ENCODE measurements around the gene SLC39A5. TPM values are rescaled to one million over a fixed set of nuclear protein-coding genes. Genes with fewer than 3 reads are reported as not detected.
"Not testable (repeated sequence)": the region's sequence is repeated elsewhere in the genome, so short reads cannot be mapped to it uniquely, and the experiment has no call there.

SLC39A5 gene
- total RNA-seq, 1 donor from 2014 or later = 1.00 TPM

DNA sequence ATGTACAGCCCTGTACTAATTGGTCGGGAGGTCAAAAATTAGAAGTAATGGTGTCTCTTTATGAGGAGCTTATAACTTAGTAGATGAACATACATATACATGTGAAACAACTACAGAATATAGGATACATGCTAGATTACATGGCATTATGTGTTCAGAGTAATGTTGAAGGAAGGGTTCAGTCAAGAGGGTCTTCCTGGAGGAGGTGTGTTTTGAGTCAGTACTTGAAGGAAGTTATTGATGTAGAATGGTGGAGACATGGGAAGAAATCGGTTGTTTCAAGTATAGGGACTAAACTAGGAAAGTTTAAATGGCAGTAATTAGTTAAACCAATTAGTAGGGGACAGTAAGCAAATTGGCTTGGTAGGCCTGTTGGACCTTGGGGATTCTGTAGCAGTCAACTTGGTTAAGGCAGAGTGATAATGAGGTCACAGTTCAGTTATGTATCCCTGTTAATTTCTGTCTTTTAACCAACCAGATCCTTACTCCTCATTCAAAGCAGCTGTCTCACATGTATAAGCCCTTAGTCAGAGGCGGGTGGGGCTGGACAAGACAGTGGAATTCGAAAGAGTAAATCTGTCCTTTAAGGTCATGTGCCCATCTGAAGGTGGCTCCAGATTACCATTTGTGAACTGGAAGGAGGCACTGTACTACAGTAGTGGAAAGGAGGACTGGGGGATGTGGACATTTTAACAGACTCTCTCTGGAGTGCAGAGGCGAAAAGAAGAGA, 31.8 kb downstream of the SLC39A5 start:
- ATAC-seq (ENCODE audit: low read depth) (no peak), DNase-seq (no peak)
- CTCF ChIA-PET = no interaction called here
- no peak overlapping the region for H3K4me3 Mint-ChIP-seq
- H3K36me3 Mint-ChIP-seq (ENCODE audit: low read depth) = peaks cover 2% of the 10 kb centered on the region
- intact Hi-C loops (cut with micrococcal nuclease) = no loop called here
- POLR2A ChIA-PET = no interaction called here
- peaks cover 23% of the 10 kb centered on the region for H3K4me1 Mint-ChIP-seq
- TF ChIP-seq, protein P1, sequence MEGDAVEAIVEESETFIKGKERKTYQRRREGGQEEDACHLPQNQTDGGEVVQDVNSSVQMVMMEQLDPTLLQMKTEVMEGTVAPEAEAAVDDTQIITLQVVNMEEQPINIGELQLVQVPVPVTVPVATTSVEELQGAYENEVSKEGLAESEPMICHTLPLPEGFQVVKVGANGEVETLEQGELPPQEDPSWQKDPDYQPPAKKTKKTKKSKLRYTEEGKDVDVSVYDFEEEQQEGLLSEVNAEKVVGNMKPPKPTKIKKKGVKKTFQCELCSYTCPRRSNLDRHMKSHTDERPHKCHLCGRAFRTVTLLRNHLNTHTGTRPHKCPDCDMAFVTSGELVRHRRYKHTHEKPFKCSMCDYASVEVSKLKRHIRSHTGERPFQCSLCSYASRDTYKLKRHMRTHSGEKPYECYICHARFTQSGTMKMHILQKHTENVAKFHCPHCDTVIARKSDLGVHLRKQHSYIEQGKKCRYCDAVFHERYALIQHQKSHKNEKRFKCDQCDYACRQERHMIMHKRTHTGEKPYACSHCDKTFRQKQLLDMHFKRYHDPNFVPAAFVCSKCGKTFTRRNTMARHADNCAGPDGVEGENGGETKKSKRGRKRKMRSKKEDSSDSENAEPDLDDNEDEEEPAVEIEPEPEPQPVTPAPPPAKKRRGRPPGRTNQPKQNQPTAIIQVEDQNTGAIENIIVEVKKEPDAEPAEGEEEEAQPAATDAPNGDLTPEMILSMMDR (IDR thresholded peaks at IDR 0.05) = no peak
- H3K27me3 Mint-ChIP-seq = no peaks in the 10 kb centered on the region
- H3K9me3 Mint-ChIP-seq = no peaks in the 10 kb centered on the region
- no peak overlapping the region for H3K27ac Mint-ChIP-seq

DNA sequence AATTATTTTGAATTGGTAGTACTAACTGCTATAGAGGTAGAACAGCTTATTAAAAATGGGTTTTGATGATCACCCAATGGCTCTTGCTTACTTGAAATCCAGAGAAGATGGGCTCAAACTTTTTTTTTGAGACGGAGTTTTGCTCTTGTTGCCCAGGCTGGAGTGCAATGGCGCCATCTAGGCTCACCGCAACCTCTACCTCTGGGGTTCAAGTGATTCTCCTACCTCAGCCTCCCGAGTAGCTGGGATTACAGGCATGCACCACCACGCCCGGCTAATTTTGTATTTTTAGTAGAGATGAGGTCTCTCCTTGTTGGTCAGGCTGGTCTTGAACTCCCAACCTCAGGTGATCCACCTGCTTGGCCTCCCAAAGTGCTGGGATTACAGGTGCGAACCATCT, 33.1 kb downstream of the SLC39A5 start:
- ATAC-seq (ENCODE audit: low read depth); intact Hi-C loops (cut with micrococcal nuclease); H3K27me3 Mint-ChIP-seq; H3K27ac Mint-ChIP-seq; DNase-seq; POLR2A ChIA-PET; CTCF ChIA-PET; H3K4me3 Mint-ChIP-seq; H3K36me3 Mint-ChIP-seq (ENCODE audit: low read depth); H3K9me3 Mint-ChIP-seq: not testable (repeated sequence)
- peaks cover 23% of the 10 kb centered on the region for H3K4me1 Mint-ChIP-seq

DNA sequence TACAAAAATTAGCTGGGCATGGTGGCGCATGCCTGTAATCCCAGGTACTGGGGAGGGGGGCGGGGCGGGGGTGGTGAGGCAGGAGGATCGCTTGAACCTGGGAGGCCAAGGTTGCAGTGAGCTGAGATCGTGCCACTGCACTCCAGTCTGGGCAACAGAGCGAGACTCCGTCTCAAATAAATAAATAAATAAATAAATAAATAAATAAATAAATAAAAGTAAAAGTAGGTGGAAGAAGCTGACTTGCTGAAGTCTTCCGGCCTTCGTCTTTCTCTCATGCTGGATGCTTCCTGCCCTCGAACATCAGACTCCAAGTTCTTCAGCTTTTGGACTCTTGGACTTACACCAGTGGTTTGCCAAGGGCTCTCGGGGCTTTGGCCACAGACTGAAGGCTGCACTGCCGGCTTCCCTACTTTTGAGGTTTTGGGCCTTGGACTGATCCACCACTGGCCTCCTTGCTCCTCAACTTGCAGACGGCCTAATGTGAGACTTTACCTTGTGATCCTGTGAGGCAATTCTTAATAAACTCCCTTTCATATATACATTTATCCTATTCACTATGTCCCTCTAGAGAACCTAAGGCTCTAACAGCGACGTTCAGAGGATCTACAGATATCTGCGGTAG, 36.3 kb downstream of the SLC39A5 start:
- CTCF ChIA-PET = interaction anchor here (0.6 to 3.2 kb wide), 5 partner anchors 8 to 292 kb away, joined by 3 to 10 read pairs (median 5); partner anchors contain the start of genes ANKRD52, RAB5B and SMARCC2
- peaks cover 18% of the 10 kb centered on the region for H3K4me1 Mint-ChIP-seq

DNA sequence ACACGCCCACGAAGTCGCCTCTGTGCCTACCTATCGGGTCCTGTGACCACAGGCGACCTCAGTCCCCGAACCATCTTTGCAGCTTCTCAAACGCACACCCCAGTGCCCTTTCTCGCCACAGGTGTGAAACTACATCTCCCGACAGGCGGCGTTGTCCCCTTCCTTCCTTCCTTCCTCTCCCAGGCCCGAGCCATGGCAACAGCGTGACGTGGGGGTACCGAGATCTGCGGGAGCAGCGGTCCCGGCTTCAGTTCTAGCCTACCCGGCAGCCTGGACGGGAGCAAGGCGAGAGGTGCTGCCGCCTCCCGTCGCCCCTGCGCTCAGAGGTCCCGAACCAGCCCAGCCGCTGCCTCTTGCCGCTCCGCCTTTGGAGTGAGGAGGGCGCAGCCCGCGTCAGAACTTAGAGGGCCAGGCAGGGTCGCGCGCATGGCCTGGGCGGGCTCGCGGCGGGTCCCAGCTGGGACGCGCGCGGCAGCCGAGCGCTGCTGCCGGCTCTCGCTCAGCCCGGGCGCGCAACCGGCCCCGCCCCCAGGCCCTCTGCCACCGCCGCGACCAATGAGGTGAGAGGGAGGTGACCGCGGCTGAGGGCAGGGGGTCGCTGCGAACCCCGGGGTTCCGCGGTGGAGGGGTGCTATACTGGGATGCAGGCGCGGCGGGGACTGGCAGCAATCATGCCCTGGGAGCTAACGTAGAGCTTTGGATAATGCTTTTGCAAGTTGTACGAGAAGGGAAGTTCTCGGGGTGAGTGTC, 37.0 kb downstream of the SLC39A5 start, which contains the start of gene COQ10A:
Gene COQ10A (plus strand): TSS at position 250 of the 750 bp plus-strand sequence. CDS start 177 bp downstream, at position 427.
- TF ChIP-seq, protein P1 (IDR thresholded peaks at IDR 0.05) = no peak
- POLR2A ChIA-PET = interaction anchor here (0.5 to 2.3 kb wide), 28 partner anchors 9 to 528 kb away, joined by 3 to 25 read pairs (median 4); partner anchors contain the start of genes ANKRD52, CNPY2, CS and ESYT1
- Mint-ChIP-seq H3K4me1 (peaks cover 18% of the 10 kb centered on the region), H3K4me3 (peak within 1 kb of the TSS; percentile 93), H3K36me3 (ENCODE audit: low read depth) (peaks cover 34% of the 10 kb centered on the region), H3K27ac (peak within 1 kb of the TSS; percentile 93), H3K27me3 (no peaks in the 10 kb centered on the region), H3K9me3 (no peaks in the 10 kb centered on the region)
- DNase-seq (peak; percentile 90), ATAC-seq (ENCODE audit: low read depth) (peak; percentile 90)
- intact Hi-C loops (cut with micrococcal nuclease) = loop anchor here (1.0 to 2.0 kb wide), 10 partner anchors 9 to 338 kb away; partner anchors contain the start of genes ANKRD52, CS, IL23A and RNF41
- CTCF ChIA-PET = interaction anchor here (0.6 to 3.2 kb wide), 8 partner anchors 9 to 293 kb away, joined by 3 to 10 read pairs (median 4); partner anchors contain the start of genes ANKRD52, RAB5B and SMARCC2

More for the DNA sequence above, 36.3 kb downstream of the SLC39A5 start:
- not testable (repeated sequence) for DNase-seq; ATAC-seq (ENCODE audit: low read depth); H3K9me3 Mint-ChIP-seq; H3K27me3 Mint-ChIP-seq
- Mint-ChIP-seq H3K27ac (peak overlapping the region; percentile 93), H3K36me3 (ENCODE audit: low read depth) (peaks cover 28% of the 10 kb centered on the region), H3K4me3 (peak overlapping the region; percentile 93)
- POLR2A ChIA-PET = interaction anchor here (0.5 to 2.3 kb wide), 20 partner anchors 9 to 527 kb away, joined by 3 to 25 read pairs (median 4); partner anchors contain the start of genes ANKRD52, CNPY2, CS and IL23A
- intact Hi-C loops (cut with micrococcal nuclease) = loop anchor here (2.0 kb wide), 4 partner anchors 45 to 337 kb away; partner anchors contain the start of genes IL23A, RNF41 and ZC3H10

DNA sequence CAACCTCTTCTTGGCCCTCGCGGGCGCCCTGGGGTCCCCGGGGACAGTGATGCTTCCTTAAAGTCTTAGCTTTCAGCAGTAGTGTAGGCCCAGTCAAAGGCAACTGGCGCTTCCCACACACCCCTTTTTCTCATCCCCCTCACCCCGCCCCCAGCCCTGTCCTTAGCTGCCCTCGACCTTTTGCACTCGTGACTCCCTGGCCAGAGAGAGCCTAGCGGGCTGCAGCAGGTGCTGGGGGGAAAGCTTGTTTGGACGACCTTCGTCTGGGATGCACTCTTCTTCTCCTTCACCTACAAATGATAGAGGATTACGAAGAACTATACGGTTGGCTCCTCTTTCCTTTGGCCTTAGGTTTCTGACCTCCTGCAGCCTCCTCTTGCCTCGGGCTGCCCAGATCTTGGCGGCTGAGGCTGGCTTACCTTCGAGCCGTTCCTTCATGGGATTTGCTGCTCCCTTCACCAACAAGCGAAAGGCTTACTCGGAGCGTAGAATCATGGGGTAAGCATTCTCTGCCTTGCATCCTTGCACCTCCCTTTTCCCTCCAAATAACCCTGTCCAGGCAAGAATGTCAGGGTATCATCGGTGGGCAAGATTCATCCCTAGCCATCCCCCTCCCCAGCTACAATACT, 37.7 kb downstream of the SLC39A5 start:
- ATAC-seq (ENCODE audit: low read depth) (peak; percentile 22), DNase-seq (no peak)
- TF ChIP-seq, protein P1 (IDR thresholded peaks at IDR 0.05) = no peak
- Mint-ChIP-seq H3K27ac (peak overlapping the region; percentile 85), H3K4me3 (peak overlapping the region; percentile 93), H3K27me3 (no peaks in the 10 kb centered on the region), H3K36me3 (ENCODE audit: low read depth) (peaks cover 40% of the 10 kb centered on the region), H3K4me1 (peaks cover 18% of the 10 kb centered on the region), H3K9me3 (no peaks in the 10 kb centered on the region)
- intact Hi-C loops (cut with micrococcal nuclease) = loop anchor here (1.0 to 2.0 kb wide), 10 partner anchors 9 to 339 kb away; partner anchors contain the start of genes ANKRD52, CS, IL23A and RNF41
- CTCF ChIA-PET = interaction anchor here (0.7 to 3.2 kb wide), 6 partner anchors 9 to 220 kb away, joined by 3 to 10 read pairs (median 4); partner anchors contain the start of gene ANKRD52
- POLR2A ChIA-PET = interaction anchor here (0.5 to 2.3 kb wide), 20 partner anchors 10 to 523 kb away, joined by 3 to 25 read pairs (median 6); partner anchors contain the start of genes ANKRD52, CNPY2, CS and ESYT1
